Measurements from ENCODE around the gene METTL2A.
"Not testable (repeated sequence)": the region's sequence is repeated elsewhere in the genome, so short reads cannot be mapped to it uniquely, and the experiment has no call there.

Gene METTL2A, protein sequence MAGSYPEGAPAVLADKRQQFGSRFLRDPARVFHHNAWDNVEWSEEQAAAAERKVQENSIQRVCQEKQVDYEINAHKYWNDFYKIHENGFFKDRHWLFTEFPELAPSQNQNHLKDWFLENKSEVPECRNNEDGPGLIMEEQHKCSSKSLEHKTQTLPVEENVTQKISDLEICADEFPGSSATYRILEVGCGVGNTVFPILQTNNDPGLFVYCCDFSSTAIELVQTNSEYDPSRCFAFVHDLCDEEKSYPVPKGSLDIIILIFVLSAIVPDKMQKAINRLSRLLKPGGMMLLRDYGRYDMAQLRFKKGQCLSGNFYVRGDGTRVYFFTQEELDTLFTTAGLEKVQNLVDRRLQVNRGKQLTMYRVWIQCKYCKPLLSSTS

DNA sequence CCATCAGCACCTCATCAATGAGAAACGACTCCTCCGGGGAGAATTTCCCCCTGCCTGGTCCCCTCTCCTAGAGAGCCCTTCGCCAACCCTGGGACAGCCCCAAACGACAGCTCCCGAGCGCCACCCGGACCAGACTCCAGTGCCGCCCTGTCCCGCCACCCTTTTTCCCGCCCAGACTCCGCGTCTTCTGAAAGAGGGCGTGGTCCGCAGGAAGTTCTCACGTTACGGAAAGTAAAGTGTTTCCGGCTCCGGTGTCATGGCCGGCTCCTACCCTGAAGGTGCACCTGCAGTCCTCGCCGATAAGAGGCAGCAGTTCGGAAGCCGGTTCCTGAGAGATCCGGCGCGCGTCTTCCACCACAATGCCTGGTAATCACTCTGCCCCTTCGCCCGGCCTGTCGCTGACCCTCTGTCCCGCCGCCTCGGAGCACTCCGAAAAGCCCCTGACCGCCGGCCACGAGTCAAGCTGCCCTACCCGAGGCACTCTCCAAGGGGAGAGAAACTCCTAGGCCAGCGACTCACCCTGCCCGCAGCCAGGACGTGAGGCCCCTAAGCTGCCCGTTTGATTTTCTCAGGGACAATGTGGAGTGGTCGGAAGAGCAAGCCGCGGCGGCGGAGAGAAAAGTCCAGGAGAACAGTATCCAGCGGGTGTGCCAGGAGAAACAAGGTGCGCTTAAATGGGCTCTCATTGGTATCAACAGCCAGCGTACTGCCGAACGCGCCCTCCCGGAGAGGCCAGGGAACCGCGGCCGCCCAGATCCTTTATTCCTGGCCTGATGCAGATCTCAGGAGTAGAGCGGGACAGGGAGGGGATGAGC lies at the start of gene METTL2A:
METTL2A (plus strand) TSS at position 251 of the 815 bp plus-strand sequence; CDS start at position 257, 6 bp downstream.
- peak; percentile 94 for DNase-seq

DNA sequence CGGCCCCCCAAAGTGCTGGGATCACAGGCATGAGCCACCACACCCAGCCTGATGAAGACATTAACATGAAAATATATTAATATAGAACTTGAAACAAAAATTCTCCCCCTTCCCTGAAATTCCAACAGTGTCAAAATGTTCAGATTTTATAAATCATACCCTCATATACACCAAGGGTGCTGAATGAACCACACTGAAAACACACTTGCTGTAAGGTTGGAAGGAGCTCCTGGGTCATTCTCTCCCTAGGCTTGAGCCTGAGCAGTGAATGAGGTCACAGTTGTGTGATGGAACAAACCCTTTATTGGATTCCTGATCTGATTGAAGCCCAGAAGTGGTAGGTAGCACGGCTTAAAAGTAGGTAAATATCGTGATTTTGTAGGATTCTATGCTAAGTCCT lies 43.4 kb upstream of the METTL2A start, which contains the start of gene EFCAB3:
EFCAB3 (plus strand) TSS at position 301 of the 400 bp plus-strand sequence. CDS start 2,427 bp downstream, outside the sequence.
- DNase-seq = no peak

DNA sequence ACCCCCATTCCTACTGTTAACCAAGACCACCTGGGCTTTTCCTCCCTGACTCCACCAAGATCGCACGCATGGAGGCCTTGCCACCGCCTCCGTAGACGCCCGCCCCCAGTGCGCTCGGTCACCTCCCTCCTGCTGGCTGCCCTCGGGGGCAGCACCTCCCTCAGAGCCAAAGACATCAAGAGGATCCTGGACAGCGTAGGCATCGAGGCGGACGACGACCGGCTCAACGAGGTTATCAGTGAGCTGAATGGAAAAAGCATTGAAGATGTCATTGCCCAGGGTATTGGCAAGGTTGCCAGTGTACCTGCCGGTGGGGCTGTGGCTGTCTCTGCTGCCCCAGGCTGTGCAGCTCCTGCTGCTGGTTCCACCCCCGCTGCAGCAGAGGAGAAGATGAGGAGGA lies 42.1 kb upstream of the METTL2A start:
- DNase-seq = no peak

DNA sequence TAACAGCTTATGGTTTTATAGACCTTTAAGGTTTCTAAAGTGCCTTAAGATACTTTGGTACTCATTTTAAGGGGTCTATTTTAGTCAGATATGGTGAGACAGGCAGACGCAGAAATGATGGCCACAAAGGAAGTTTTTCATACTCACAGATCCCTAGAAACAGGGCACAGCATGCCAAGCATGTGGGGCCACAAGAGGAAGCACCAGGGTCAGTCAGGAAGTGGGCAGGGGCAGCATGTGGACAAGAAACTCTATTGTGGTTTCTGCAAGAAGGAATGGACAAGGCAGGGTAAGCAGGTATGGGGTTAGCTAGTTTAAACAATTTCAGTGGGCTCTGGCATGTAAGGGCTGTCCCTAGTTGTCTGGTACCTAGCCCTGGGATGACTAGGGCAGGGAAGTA lies 34.8 kb upstream of the METTL2A start:
- no peak for DNase-seq

DNA sequence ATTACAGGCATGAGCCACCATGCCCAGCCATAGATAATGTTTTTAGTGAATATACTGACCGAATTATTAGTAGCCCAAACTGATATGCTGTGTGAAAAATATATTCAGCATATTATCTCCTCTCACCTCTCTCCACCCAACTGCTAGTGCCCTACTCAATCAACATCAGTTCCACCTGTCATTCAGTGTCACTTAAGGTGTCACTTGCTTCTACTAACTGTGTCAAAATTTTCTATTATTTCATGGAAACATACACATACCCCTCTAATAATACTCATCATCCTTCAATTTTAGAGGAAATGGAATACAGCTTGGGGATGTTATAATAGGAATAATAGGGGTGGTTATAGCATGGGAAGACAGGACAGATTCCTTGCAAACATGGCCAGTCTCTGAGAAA lies 30.8 kb upstream of the METTL2A start:
- no peak for DNase-seq

DNA sequence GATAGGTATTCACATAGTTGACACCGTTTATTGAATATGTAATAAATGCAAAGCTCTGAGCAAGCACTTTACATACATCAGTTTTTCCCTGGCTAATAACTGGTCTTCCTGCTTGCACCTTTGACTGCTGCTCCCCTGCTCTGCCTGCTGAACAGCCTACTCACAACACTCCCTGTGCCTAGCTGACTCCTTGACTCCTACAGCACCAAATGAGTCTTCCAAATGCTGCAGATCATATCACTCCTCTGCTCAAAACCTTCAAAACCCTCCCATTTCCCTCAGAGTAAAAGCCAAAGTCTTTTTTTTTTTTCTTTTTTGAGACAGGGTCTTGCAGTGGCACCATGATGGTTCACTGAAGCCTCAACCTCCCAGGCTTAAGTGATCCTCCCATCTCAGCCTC lies 24.8 kb upstream of the METTL2A start:
- no peak for DNase-seq

DNA sequence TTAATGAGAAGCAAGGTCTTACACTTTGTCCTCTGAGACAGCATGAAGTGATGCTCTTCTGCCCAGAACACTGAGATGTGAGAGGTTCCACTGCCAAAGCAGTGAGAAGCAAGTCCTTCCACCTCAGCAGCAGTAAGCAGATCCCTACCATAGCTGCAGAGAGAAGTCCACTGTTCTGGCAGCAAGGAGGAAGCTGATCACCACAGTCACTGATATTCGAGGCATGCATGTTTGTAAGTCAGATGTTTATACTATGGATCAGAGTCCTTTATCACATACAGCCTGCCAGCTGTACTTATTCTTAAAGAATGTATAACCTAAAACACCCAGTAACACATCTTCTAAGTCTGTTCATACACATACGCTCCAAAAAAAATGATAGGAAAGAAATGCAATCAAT lies 18.2 kb upstream of the METTL2A start:
- DNase-seq = no peak

DNA sequence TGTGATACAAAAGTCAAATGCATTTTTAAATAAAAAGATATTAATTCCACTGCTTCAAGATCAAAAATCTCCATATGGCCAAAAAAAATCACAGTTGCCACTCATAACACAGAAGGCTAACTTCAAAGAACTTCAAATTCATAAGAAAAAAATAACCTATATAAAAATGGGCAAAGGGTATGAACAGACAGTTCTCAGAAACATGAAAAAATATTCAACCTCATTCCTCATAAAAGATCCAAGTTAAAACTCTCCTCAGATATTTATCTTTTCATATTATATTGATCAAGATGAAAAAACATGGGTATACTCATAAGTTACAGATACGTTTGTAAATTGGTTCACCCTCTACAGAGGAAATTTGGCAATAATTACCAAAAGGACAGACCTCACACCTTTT lies 10.6 kb upstream of the METTL2A start:
- DNase-seq = not testable (repeated sequence)

DNA sequence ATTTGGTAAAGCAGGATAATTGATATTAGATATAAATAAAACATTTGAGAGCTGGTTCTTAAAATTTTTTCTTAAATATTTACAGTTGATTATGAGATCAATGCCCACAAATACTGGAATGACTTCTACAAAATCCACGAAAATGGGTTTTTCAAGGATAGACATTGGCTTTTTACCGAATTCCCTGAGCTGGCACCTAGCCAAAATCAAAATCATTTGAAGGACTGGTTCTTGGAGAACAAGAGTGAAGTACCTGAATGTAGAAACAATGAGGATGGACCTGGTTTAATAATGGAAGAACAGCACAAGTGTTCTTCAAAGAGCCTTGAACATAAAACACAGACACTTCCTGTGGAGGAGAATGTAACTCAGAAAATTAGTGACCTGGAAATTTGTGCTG lies 2.5 kb downstream of the METTL2A start:
- DNase-seq = not testable (repeated sequence)

DNA sequence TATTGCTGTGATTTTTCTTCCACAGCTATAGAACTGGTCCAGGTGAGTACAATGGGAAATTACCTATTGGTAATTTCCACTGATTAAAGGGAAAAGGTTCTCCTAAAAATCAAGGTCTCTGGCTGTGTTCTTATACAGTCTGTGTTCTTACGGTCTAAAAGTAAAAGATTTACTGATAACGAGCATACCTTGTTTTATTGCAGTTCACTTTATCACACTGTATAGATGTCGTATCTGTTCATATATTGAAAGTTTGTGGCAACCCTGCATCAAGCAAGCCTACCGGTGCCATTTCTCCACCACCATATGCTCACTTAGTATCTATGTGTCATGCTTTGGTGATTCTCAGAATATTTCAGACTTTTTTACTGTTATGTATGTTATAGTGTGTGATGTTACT lies 11.6 kb downstream of the METTL2A start:
- not testable (repeated sequence) for DNase-seq

DNA sequence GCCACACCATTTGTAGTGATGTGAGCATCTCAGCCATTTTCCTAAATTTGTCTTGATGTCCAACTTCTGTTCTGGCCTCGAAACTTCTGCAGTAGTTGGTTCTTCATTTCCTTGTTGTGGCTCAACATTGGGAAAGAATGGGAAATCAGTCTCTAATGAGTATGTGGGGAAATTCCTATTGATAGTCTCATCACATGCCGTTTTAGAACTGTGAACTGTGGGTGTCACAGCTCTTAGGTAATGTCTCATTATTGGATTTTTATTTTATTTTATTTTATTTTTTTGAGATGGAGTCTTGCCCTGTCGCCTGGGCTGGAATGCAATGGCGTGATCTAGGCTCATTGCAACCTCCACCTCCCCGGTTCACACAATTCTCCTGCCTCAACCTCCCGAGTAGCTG lies 17.5 kb downstream of the METTL2A start:
- not testable (repeated sequence) for DNase-seq

DNA sequence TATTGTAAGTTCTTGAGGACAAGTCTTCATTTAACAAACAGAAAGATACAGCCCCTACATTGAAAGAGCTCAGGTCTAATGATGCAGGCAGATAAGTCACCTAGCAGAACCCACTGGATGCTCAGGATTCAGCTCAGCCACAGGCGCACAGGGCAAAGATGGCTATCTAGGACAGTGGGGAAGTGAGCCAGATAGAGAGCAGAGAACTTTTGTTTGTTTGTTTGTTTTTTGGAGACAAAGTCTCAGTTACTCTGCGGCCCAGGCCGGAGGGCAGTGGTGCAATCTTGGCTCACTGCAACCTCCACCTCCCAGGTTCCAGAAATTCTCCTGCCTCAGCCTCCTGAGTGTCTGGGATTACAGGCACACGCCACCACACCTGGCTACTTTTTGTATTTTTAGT lies 20.4 kb downstream of the METTL2A start:
- DNase-seq = no peak

DNA sequence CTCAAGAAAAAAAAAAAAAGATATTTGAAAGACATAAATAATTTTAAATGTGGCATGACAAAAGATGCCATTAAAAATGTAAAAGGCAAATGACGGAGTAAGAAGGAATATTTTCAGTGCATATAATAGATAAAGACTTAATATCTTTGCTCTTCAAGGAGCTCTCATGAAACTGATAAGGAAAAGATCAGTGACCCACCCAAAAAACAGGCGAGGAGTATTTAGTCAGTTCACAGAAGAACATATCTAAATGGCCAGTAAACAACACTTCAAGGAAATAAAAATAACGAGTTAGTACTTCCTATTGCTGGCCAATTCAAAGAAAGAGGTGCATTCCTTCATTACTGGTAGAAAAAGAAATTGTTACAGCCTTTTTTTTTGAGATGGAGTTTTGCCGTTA lies 22.1 kb downstream of the METTL2A start:
- not testable (repeated sequence) for DNase-seq

DNA sequence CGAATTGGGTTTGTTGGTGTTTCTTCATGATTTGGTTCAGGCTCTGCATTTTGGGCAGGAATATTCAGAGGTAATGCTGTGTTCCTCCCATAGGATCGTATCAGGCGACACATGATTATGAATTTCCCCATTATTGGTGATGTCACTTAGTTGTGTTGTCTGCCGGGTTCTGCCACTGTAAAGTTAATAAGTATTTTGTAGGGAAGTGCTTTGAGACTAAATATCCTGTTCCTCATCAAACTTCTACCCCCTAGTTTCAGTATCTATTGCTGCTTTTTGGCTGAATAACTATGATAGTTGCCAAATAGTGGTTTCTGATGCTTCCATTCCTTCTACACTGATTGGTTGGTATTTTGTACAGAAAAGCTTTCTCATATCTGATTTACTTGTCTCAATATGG lies 28.5 kb downstream of the METTL2A start:
- not testable (repeated sequence) for DNase-seq

DNA sequence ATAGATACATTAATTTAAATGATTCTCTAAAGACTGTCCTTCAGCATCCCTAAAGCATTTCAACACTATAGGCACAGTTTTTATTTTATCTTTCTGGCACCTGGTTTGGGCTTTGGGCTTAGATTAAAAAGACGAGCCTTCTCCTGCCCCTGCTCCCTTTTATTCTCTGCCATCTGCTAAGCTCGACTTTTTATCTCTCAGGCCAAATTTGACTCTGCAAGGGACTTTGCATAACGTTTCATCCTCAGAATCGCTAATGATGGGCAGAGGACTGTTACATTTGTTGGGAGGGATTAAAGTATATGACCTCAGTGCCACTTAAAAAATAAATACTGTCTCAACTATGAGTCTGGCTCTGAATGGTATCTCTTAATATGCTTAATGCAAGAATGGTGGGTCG lies 29.3 kb downstream of the METTL2A start:
- DNase-seq = not testable (repeated sequence)

DNA sequence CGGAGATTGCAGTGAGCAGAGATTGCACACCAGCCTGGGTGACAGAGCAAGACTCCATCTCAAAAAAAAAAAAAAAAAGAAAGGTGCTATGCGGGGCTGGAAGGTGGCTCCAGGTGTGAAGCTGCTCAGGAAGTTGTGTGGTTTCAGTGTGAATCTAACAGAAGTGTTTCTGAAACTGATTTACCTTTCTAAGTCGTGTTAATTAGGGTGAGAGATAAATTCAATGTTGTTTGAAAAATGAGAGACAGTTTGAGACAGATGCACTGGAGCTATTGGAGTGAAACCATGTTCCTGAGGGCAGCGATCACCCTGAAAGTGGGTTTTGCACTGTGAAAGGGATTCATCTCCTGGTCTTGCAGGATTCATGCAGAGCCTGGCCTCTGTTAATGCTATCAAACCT lies 30.0 kb downstream of the METTL2A start:
- not testable (repeated sequence) for DNase-seq

DNA sequence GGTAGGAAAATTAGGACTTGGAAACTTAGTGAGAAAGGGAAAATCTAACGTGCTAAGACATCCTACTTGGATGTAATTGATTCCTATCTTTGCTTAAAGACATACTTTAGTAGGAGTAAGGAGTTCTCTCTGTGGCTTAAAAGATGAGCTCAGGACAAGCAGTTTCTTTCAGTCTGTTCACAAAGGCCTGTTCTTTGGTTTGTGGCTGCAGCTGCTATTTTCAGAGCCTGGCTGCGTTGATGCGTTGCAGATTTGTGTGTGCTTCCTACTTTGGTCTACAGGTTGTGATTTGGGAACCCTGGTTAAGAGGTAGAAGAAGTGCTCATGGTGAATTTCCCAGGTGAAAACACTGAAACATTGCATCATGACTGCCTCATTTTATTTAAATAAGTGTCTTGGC lies 30.4 kb downstream of the METTL2A start:
- not testable (repeated sequence) for DNase-seq

DNA sequence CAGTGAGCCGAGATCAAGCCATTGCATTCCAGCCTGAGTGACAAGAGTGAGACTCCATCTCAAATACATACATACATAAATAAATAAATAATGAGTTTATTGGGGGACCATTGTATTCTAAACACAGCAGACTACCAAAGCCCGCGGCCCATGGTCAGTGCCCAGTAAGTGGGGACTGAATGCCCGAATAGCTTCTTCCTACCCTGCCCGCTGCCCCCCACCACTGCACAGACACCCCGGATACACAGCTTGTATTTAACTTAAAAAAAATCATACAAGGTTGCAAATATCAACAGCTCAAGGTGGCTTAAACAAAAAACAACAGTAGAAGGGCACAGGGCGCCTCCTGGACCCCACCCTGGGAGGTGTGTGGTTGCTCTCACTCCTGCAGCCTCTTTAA lies 32.3 kb downstream of the METTL2A start:
- no peak for DNase-seq

DNA sequence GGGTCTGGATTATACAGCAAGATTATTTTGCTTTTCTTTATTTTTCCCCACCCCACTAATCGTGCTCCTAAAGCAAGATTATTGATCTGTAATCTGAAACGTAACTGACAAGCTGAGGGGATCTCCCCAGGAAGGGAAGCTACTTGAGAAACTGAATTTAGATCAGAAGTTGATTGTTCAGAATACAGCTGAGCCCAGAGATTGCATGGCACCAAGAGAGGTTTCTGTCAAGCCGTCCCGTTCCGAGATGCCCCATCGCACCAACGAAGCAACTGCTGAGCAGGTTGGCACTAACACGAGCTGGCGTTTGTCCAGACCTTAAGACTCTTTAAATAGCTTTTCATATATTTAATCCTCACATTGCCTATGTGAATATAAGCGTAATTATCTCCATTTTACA lies 34.8 kb downstream of the METTL2A start:
- DNase-seq = not testable (repeated sequence)

DNA sequence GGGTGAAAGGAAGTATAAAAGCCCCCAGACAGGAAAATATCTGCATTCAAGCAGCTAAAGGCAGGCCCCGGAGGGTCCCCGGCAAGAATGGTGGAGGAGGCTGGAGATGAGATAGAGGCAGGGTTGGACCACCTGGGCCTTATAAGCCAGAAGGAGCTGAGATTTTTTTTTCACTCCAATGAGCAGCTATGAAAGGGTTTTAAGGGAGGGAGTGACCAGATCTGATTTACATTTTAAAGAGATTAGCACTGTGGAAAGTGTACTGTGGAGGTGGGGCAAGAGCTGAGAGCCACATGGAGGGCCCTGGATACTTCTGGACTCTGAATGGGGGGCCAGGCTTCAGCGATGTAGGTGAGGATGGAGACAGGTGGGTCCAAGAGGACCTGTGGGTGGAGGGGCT lies 40.7 kb downstream of the METTL2A start:
- DNase-seq = not testable (repeated sequence)

DNA sequence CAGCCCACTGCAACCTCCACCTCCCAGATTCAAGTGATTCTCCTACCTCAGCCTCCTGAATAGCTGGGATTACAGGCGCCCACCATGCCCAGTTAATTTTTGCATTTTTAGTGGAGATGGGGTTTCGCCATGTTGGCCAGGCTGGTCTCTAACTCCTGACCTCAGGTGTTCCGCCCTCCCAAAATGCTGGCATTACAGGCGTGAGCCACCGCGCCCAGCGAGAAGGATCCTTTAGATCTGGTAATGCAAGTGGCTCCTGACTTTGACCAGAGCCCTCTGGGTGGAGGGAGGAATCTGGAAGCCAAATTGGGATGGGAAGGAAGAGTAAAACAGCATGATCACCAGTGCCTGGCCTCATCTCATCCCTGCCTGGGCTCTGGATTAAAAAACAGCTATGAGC lies 41.6 kb downstream of the METTL2A start:
- not testable (repeated sequence) for DNase-seq

DNA sequence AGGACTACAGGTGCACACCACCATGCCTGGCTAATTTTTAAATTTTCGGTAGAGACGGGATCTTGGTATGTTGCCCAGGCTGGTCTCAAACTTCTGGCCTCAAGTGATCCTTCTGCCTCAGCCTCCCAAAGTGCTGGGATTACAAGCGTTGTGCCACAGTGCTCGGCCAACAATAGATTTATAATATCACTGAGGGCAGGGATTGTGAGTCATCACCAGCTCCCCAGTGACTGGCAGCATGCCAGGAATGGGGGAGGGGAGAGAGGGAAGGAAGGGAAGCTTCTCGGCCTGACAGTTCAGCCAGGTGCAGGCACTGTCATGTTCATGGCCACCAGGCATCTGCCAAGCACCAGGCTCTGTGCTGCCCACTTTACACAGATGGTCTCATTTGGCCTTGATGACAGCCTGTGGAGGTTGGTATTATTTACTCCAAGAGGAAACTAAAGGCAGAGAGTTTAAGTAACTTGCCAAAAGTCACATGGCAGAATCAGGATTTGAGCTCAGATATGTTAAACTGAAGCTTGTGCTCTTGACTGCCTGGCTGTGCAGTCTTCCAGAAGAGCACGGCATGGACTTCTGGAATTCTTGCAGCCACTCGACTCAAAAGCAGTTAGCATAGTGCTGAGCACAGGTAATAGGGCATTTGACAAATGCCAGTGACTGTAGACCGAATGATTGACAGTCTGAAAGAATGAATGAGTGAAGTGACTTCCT lies 47.1 kb downstream of the METTL2A start:
- DNase-seq = peak; percentile 92

DNA sequence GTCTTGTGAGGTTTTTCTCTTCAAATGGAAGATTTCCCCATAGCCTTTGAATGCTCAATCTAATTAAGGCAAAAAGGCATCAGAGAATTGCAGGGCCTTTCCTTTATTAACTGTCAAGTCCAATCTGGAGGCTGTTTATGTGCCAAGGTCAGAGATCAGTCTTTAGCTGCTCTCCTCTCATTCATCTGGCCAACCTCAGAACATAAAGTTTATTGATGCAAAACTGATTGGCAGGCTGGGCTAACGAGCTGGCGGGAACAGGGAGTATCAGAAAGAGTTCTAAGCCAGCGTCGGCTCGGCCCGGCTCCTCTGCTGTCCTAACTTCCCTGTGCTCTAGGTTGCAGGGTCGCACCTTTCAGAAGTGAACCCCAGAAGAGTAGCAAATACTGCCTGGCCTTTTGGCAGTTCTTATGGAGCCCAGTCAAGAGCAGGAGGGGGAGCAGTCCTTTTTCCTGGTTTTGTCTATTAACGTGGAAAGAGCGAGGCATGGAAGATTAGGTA lies 47.7 kb downstream of the METTL2A start:
- not testable (repeated sequence) for DNase-seq

All from NCI-H345 (cell line).